GM18873 (cell line): Measurements from ENCODE around the gene ZDHHC7.
A peak's percentile ranks its signal among the peaks of the same experiment; 100 is the strongest.
"Not testable (repeated sequence)": the region's sequence is repeated elsewhere in the genome, so short reads cannot be mapped to it uniquely, and the experiment has no call there.

Source experiments
- ATAC-seq: cut with Tn5 transposase; IDR thresholded peaks from one replicate; pipeline ENCODE4 v1.9.1; 2021; ENCODE audit warnings: mild to moderate bottlenecking, moderate library complexity, moderate number of reproducible peaks; ENCODE audit not compliant: unreplicated experiment, low FRiP score

The ZDHHC7 gene

GRCh38 chr16:85045077-85045476, 33.7 kb upstream of the ZDHHC7 start:
- no peak for ATAC-seq

GRCh38 chr16:85042606-85043005, 31.3 kb upstream of the ZDHHC7 start:
- no peak for ATAC-seq

GRCh38 chr16:85042167-85042526, 30.8 kb upstream of the ZDHHC7 start:
- no peak for ATAC-seq

- no peak for ATAC-seq
Observed at GRCh38 chr16:85041219-85042166, 30.2 kb upstream of the ZDHHC7 start.

- ATAC-seq: no peak
Observed at GRCh38 chr16:85040685-85041084, 29.4 kb upstream of the ZDHHC7 start.

- no peak for ATAC-seq
Observed at GRCh38 chr16:85037721-85038120, 26.4 kb upstream of the ZDHHC7 start.

GRCh38 chr16:85037050-85037410, 25.7 kb upstream of the ZDHHC7 start:
- ATAC-seq: no peak

- no peak for ATAC-seq
Observed at GRCh38 chr16:85036236-85037049, 25.1 kb upstream of the ZDHHC7 start.

GRCh38 chr16:85034591-85035433, 23.5 kb upstream of the ZDHHC7 start:
- ATAC-seq: no peak

GRCh38 chr16:85033171-85033570, 21.8 kb upstream of the ZDHHC7 start:
- no peak for ATAC-seq

GRCh38 chr16:85032187-85032586, 20.9 kb upstream of the ZDHHC7 start:
- ATAC-seq: not testable (repeated sequence)

- no peak for ATAC-seq
Observed at GRCh38 chr16:85031451-85031850, 20.1 kb upstream of the ZDHHC7 start.

GRCh38 chr16:85029981-85030401, 18.7 kb upstream of the ZDHHC7 start:
- no peak for ATAC-seq

GRCh38 chr16:85029408-85029784, 18.1 kb upstream of the ZDHHC7 start:
- no peak for ATAC-seq

GRCh38 chr16:85028685-85029407, 17.5 kb upstream of the ZDHHC7 start:
- ATAC-seq: no peak

GRCh38 chr16:85027958-85028684, 16.8 kb upstream of the ZDHHC7 start:
- peak; percentile 10 for ATAC-seq

- ATAC-seq: peak; percentile 62
Observed at GRCh38 chr16:85027349-85027957, 16.1 kb upstream of the ZDHHC7 start, which contains the start of gene KIAA0513. TSS of gene KIAA0513 (plus strand) at chr16:85027795. CDS start at chr16:85067072, 39,277 bp downstream.

- ATAC-seq: no peak
Observed at GRCh38 chr16:85026703-85027102, 15.4 kb upstream of the ZDHHC7 start.
